KMS-11 (cell line): Measurements from ENCODE around the gene CMTM6.

Experiments used
- H2AFZ ChIP-seq: fragments of 200-600 bp; sonication (generic); 2 replicates; pipeline ENCODE4 v1.6.1; 2016; ENCODE audit warnings: antibody characterized with exemption, mixed run types, low read depth
- H3K27ac ChIP-seq: fragments of 200-600 bp; sonication (generic); 2 replicates; pipeline ENCODE4 v1.6.1; 2016; ENCODE audit warnings: mild to moderate bottlenecking, mixed run types
- H3K27me3 ChIP-seq: fragments of 200-600 bp; sonication (generic); 2 replicates; pipeline ENCODE4 v1.6.1; 2017; ENCODE audit warnings: mild to moderate bottlenecking, low read depth, mixed run types, moderate library complexity; ENCODE audit not compliant: insufficient read depth
- H3K36me3 ChIP-seq: fragments of 200-600 bp; sonication (generic); 2 replicates; pipeline ENCODE4 v1.6.1; 2017; ENCODE audit warnings: mild to moderate bottlenecking, mixed run types; ENCODE audit not compliant: insufficient read depth
- H3K4me1 ChIP-seq: fragments of 200-600 bp; sonication (generic); 2 replicates; pipeline ENCODE4 v1.6.1; 2016; ENCODE audit warnings: mild to moderate bottlenecking, low read depth, mixed run types; ENCODE audit not compliant: poor library complexity, severe bottlenecking
- H3K4me2 ChIP-seq: fragments of 200-600 bp; sonication (generic); 2 replicates; pipeline ENCODE4 v1.7.0; 2016; ENCODE audit warnings: mild to moderate bottlenecking, mixed run types
- H3K4me3 ChIP-seq: fragments of 200-600 bp; sonication (generic); IDR thresholded peaks from 2 replicates; pipeline ENCODE4 v1.6.1; 2017; ENCODE audit warnings: low read depth, low read length, mixed read lengths; ENCODE audit not compliant: insufficient read depth
- H3K79me2 ChIP-seq: fragments of 200-600 bp; sonication (generic); 2 replicates; pipeline ENCODE4 v1.6.1; 2016; ENCODE audit warnings: low read depth, mixed run types; ENCODE audit not compliant: insufficient read depth
- H3K9ac ChIP-seq: fragments of 200-600 bp; sonication (generic); 2 replicates; pipeline ENCODE4 v1.6.1; 2016; ENCODE audit warnings: mild to moderate bottlenecking, mixed run types
- H4K20me1 ChIP-seq: fragments of 200-600 bp; sonication (generic); 2 replicates; pipeline ENCODE4 v1.6.1; 2016; ENCODE audit warnings: mild to moderate bottlenecking, mixed run types; ENCODE audit not compliant: insufficient read depth
- TF ChIP-seq, protein P1 (sequence below): fragments of 200-600 bp; sonication (generic); conservative IDR thresholded peaks from 2 replicates; pipeline ENCODE4 v1.6.1; 2017; ENCODE audit warnings: low read depth, mild to moderate bottlenecking, antibody characterized with exemption, low read length, moderate library complexity, mixed read lengths

Gene CMTM6

DNA sequence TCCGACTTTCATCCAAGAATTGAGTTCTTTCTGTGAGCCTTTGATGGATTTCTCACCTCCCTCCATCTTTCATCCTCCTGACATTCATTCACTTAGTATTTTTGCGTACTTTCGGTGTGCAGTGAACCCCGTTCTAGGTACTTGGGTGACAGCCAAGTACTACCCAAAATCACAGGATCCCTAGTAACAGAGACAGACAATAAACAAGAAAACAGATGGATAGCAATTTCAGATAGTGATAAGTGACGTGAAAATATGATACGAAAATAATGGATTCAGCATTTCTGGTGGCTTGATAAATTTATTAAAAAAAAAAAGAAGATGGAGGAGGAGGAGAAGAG lies 264 bp upstream of the CMTM6 start:
- H3K4me1 ChIP-seq: peaks cover 18% of the 10 kb centered on the region
- no peak overlapping the region; the same call in 1 of the 2 replicates for H3K27ac ChIP-seq
- no peaks in the 10 kb centered on the region for H3K36me3 ChIP-seq
- H3K4me2 ChIP-seq: peak overlapping the region; percentile 64; the same call in 1 of the 2 replicates
- no peak overlapping the region for H3K9ac ChIP-seq
- TF ChIP-seq, protein P1, sequence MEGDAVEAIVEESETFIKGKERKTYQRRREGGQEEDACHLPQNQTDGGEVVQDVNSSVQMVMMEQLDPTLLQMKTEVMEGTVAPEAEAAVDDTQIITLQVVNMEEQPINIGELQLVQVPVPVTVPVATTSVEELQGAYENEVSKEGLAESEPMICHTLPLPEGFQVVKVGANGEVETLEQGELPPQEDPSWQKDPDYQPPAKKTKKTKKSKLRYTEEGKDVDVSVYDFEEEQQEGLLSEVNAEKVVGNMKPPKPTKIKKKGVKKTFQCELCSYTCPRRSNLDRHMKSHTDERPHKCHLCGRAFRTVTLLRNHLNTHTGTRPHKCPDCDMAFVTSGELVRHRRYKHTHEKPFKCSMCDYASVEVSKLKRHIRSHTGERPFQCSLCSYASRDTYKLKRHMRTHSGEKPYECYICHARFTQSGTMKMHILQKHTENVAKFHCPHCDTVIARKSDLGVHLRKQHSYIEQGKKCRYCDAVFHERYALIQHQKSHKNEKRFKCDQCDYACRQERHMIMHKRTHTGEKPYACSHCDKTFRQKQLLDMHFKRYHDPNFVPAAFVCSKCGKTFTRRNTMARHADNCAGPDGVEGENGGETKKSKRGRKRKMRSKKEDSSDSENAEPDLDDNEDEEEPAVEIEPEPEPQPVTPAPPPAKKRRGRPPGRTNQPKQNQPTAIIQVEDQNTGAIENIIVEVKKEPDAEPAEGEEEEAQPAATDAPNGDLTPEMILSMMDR: no peak
- peak overlapping the region; percentile 3 for H3K4me3 ChIP-seq
- H3K79me2 ChIP-seq: peaks cover 24% of the 10 kb centered on the region; the same call in 1 of the 2 replicates
- no peaks in the 10 kb centered on the region for H4K20me1 ChIP-seq
- peak overlapping the region; percentile 73 for H2AFZ ChIP-seq
- H3K27me3 ChIP-seq: no peaks in the 10 kb centered on the region

DNA sequence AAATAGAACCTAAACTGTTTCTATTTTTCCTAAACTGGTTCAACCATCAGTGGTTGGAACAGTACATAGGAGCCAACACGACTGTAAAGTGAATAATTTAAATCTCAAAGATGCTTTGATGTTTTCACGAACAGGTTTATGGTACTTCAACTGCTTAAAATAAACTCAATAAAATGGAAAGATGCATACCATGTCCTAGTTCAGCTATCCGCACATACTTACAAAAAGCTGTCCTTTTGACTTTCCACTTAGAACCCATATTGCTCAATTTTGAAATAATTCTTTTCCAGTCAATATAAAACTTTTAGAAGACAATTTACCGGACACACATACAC lies 902 bp downstream of the CMTM6 start:
- H2AFZ ChIP-seq: peak overlapping the region; percentile 73; the same call in 1 of the 2 replicates
- peak overlapping the region; percentile 58 for H3K27ac ChIP-seq
- TF ChIP-seq, protein P1: no peak
- H3K27me3 ChIP-seq: no peaks in the 10 kb centered on the region
- peaks cover 24% of the 10 kb centered on the region; the same call in 1 of the 2 replicates for H3K79me2 ChIP-seq
- peak overlapping the region; percentile 82 for H3K4me2 ChIP-seq
- H3K36me3 ChIP-seq: no peaks in the 10 kb centered on the region
- no peak overlapping the region for H3K4me3 ChIP-seq
- H3K4me1 ChIP-seq: peaks cover 18% of the 10 kb centered on the region
- no peaks in the 10 kb centered on the region for H4K20me1 ChIP-seq
- H3K9ac ChIP-seq: peak overlapping the region; percentile 58; the same call in 1 of the 2 replicates

DNA sequence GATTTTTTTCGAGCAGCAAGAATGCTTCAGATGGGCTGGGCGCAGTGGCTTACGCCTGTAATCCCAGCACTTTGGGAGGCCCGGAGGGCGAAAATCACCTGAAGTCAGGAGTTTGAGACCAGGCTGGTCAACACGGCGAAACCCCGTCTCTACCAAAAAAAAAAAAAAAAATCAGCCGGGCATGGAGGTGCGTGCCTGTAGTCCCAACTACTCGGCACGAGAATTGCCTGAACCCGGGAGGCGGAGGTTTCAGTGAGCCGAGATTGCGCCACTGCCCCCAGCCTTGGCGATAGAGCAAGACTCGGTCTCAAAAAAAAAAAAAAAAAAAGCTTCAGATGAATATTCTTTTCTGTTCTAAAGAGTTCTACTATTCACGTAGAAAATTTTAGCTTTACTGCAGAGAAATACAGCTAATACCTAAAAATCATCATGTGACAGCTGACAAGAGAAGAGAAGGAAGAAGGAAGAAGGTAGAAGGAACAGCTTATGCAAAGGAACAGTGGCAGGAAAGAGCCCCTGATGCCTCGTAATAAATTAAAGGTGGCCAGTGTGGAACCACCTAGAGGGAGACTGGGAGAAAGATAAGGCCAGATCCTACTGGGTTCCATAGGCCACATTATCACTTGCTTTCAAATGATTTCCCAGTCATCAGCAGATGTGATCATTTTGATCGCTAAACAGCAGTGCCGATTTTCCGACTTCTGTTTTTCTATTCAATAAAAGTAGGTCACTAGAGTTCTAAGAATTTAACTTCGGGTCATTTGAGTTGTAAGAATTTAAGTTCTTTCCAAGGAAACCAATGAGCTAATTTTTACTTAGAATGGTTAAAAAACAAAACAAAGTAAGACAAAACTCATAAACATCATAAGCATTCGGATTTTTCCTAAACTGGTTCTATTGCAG lies 1.5 kb downstream of the CMTM6 start:
- TF ChIP-seq, protein P1: no peak
- Histone ChIP-seq H3K27ac (0 out of 2 replicates have a peak overlapping the region, but pooled peaks have one; percentile 58), H2AFZ (no peak overlapping the region), H3K79me2 (peaks cover 24% of the 10 kb centered on the region; the same call in 1 of the 2 replicates), H3K27me3 (no peaks in the 10 kb centered on the region), H4K20me1 (no peaks in the 10 kb centered on the region), H3K4me3 (no peak overlapping the region), H3K36me3 (no peaks in the 10 kb centered on the region), H3K4me2 (peak overlapping the region; percentile 82), H3K9ac (no peak overlapping the region; the same call in 1 of the 2 replicates), H3K4me1 (peaks cover 18% of the 10 kb centered on the region)

DNA sequence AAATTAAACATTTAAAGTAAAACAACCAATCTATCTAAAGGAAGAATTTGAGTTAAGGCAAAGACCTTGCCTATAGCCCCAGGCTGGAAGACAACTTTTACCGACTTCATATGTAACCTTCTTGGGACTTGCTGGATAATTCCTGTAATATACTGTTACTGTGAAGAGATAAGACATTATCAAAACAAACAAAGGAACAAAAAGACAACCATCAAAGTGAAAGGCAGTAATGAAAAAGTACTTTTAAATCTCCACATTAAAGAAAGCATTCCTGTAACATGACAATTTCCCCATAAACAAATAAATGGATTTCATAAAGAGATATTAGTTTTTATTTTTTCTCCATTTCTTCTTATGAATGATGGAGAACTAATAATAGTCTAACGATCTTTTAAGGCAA lies 2.4 kb downstream of the CMTM6 start:
- Histone ChIP-seq H3K4me3 (no peak overlapping the region), H3K79me2 (peaks cover 24% of the 10 kb centered on the region; the same call in 1 of the 2 replicates), H3K27me3 (no peaks in the 10 kb centered on the region), H3K9ac (no peak overlapping the region), H4K20me1 (no peaks in the 10 kb centered on the region), H3K4me2 (no peak overlapping the region), H2AFZ (no peak overlapping the region), H3K36me3 (no peaks in the 10 kb centered on the region), H3K27ac (no peak overlapping the region), H3K4me1 (peaks cover 24% of the 10 kb centered on the region)
- TF ChIP-seq, protein P1: no peak
